HG02798 (cell line): ENCODE results near the gene KRTAP5-2.
"Not testable (repeated sequence)": the region's sequence is repeated elsewhere in the genome, so short reads cannot be mapped to it uniquely, and the experiment has no call there.

Source experiments
- ATAC-seq: cut with Tn5 transposase; IDR thresholded peaks from one replicate; pipeline ENCODE4 v1.9.1; 2021; ENCODE audit warnings: mild to moderate bottlenecking; ENCODE audit not compliant: unreplicated experiment, poor library complexity

The KRTAP5-2 gene

GRCh38 chr11:1628506-1629325 lies 30.6 kb upstream of the KRTAP5-2 start:
- ATAC-seq = no peak

- ATAC-seq = no peak
Measured at GRCh38 chr11:1625541-1625940, 27.4 kb upstream of the KRTAP5-2 start.

- ATAC-seq = no peak
Measured at GRCh38 chr11:1624621-1625020, 26.5 kb upstream of the KRTAP5-2 start.

- ATAC-seq = no peak
Measured at GRCh38 chr11:1623716-1624115, 25.6 kb upstream of the KRTAP5-2 start.

- ATAC-seq = no peak
Measured at GRCh38 chr11:1622086-1622485, 24.0 kb upstream of the KRTAP5-2 start, which contains the start of gene KRTAP5-4. Gene KRTAP5-4, minus strand, starts transcription at chr11:1622138. Its CDS starts 45 bp downstream, at chr11:1622093.

GRCh38 chr11:1619449-1619848 lies 21.4 kb upstream of the KRTAP5-2 start:
- ATAC-seq = no peak

- ATAC-seq = no peak
Measured at GRCh38 chr11:1618231-1618630, 20.1 kb upstream of the KRTAP5-2 start.

GRCh38 chr11:1608363-1608762 lies 10.3 kb upstream of the KRTAP5-2 start, which contains the start of gene KRTAP5-3:
Gene KRTAP5-3, minus strand, starts transcription at chr11:1608463. Its CDS starts 78 bp downstream, at chr11:1608385.
- ATAC-seq = no peak

GRCh38 chr11:1607901-1608300 lies 9.8 kb upstream of the KRTAP5-2 start:
- not testable (repeated sequence) for ATAC-seq

- not testable (repeated sequence) for ATAC-seq
Measured at GRCh38 chr11:1607156-1607845, 9.2 kb upstream of the KRTAP5-2 start.

GRCh38 chr11:1605923-1606322 lies 7.8 kb upstream of the KRTAP5-2 start:
- peak; percentile 87 for ATAC-seq

GRCh38 chr11:1604711-1605110 lies 6.6 kb upstream of the KRTAP5-2 start:
- no peak for ATAC-seq

- no peak for ATAC-seq
Measured at GRCh38 chr11:1604181-1604580, 6.1 kb upstream of the KRTAP5-2 start.

- ATAC-seq = no peak
Measured at GRCh38 chr11:1603629-1604028, 5.5 kb upstream of the KRTAP5-2 start.

GRCh38 chr11:1601663-1602062 lies 3.6 kb upstream of the KRTAP5-2 start:
- ATAC-seq = not testable (repeated sequence)

- no peak for ATAC-seq
Measured at GRCh38 chr11:1600626-1601025, 2.5 kb upstream of the KRTAP5-2 start.

GRCh38 chr11:1598816-1599215 lies 722 bp upstream of the KRTAP5-2 start:
- ATAC-seq = no peak

- not testable (repeated sequence) for ATAC-seq
Measured at GRCh38 chr11:1598406-1598805, 312 bp upstream of the KRTAP5-2 start.

GRCh38 chr11:1597331-1597993 lies 632 bp downstream of the KRTAP5-2 start:
- ATAC-seq = no peak

GRCh38 chr11:1596576-1597121 lies 1.4 kb downstream of the KRTAP5-2 start:
- not testable (repeated sequence) for ATAC-seq
